Fibroblast of lung (primary cell): Measurements from ENCODE around the gene LHFPL6.

Experiments
- CTCF ChIP-seq, 2 donors: IDR thresholded peaks in 1 of 2; conservative IDR thresholded peaks in 1 of 2; 1 replicate in 1 of 2; 2 replicates in 1 of 2; pipeline ENCODE4 v1.5.1; 2011 to 2012; ENCODE audit warnings: low read length in 2 of 2, control low read depth in 1 of 2, inconsistent platforms in 1 of 2, low read depth in 1 of 2, mild to moderate bottlenecking in 1 of 2
- EZH2 ChIP-seq: IDR thresholded peaks from 2 replicates; pipeline ENCODE4 v1.5.1; 2012; ENCODE audit warnings: low read length, control low read depth, mild to moderate bottlenecking; ENCODE audit errors: missing control alignments

GRCh38 chr13:39463611-39464010, 139.4 kb downstream of the LHFPL6 start:
- TF ChIP-seq CTCF (conservative IDR thresholded peaks at IDR 0.05 in 1 of 2, IDR thresholded peaks at IDR 0.05 in 1 of 2; ENCODE audit: low read depth in 1 of 2, low read length in 2 of 2) (no peak), EZH2 (no peak)
